Measurements from ENCODE around the gene RGS7. TPM values are rescaled to one million over a fixed set of nuclear protein-coding genes. Genes with fewer than 3 reads are reported as not detected.

Gene RGS7
- total and polyA plus RNA-seq, 2 experiments from 2014 or later, result 0.32 to 1.7 TPM

- in situ Hi-C loops (cut with MboI), result no loop called here
- Histone ChIP-seq H2AFZ (0 out of 2 replicates have a peak overlapping the region, but pooled peaks have one; percentile 5), H3K9ac (no peak overlapping the region), H3K36me3 (ENCODE audit: low read depth) (no peaks in the 10 kb centered on the region), H3K4me3 (no peak overlapping the region), H3K79me2 (ENCODE audit: insufficient read depth) (no peaks in the 10 kb centered on the region), H3K9me3 (ENCODE audit: low read depth) (no peaks in the 10 kb centered on the region), H3K4me1 (ENCODE audit: insufficient read depth) (no peaks in the 10 kb centered on the region), H3K9me2 (ENCODE audit: insufficient read depth) (no peaks in the 10 kb centered on the region), H3K27me3 (replicated peaks; ENCODE audit: insufficient read depth) (0 out of 2 replicates have a peak, but pooled peaks cover 2% of the 10 kb centered on the region), H4K20me1 (ENCODE audit: insufficient read depth) (no peaks in the 10 kb centered on the region), H3F3A (ENCODE audit: insufficient read depth) (no peaks in the 10 kb centered on the region), H3K27ac (no peak overlapping the region), H3K4me2 (ENCODE audit: unreplicated experiment) (no peak overlapping the region)
- DNase-seq, result peak; percentile 1
- 2% methylated on average over 11 of the region's 11 CpGs for WGBS, 2 experiments (ENCODE audit: low coverage in 1 of 2, low lambda C conversion rate in 2 of 2, missing lambda C conversion rate in 2 of 2)
- TF ChIP-seq EZH2 (IDR thresholded peaks at IDR 0.05; ENCODE audit: insufficient read depth, poor library complexity, severe bottlenecking) (no peak), EZH2phosphoT487 (IDR thresholded peaks at IDR 0.05; ENCODE audit: insufficient read depth, low read depth) (no peak)
Observed at GRCh38 chr1:241077386-241078147, 279.4 kb downstream of the RGS7 start.

- in situ Hi-C loops (cut with MboI), result no loop called here
- no peaks in the 10 kb centered on the region for H3K36me3 ChIP-seq (ENCODE audit: low read depth)
- H3K4me1 ChIP-seq (ENCODE audit: insufficient read depth), result no peaks in the 10 kb centered on the region
- no peak overlapping the region for H2AFZ ChIP-seq
- H3K4me2 ChIP-seq (ENCODE audit: unreplicated experiment), result no peak overlapping the region
- H3K4me3 ChIP-seq, result no peak overlapping the region
- H4K20me1 ChIP-seq (ENCODE audit: insufficient read depth), result no peaks in the 10 kb centered on the region
- H3F3A ChIP-seq (ENCODE audit: insufficient read depth), result no peaks in the 10 kb centered on the region
- H3K9ac ChIP-seq, result no peak overlapping the region
- TF ChIP-seq EZH2 (IDR thresholded peaks at IDR 0.05; ENCODE audit: insufficient read depth, poor library complexity, severe bottlenecking), result no peak
- TF ChIP-seq EZH2phosphoT487 (IDR thresholded peaks at IDR 0.05; ENCODE audit: insufficient read depth, low read depth), result no peak
- whole genome bisulfite sequencing, 2 experiments (ENCODE audit: low coverage in 1 of 2, low lambda C conversion rate in 2 of 2, missing lambda C conversion rate in 2 of 2), result 5 to 7% methylated on average over 6 of the region's 6 CpGs
- H3K27ac ChIP-seq, result no peak overlapping the region
- H3K79me2 ChIP-seq (ENCODE audit: insufficient read depth), result no peaks in the 10 kb centered on the region
- no peaks in the 10 kb centered on the region for H3K9me2 ChIP-seq (ENCODE audit: insufficient read depth)
- no peak for DNase-seq
- no peaks in the 10 kb centered on the region for H3K9me3 ChIP-seq (ENCODE audit: low read depth)
- 0 out of 2 replicates have a peak, but pooled peaks cover 2% of the 10 kb centered on the region for H3K27me3 ChIP-seq (replicated peaks; ENCODE audit: insufficient read depth)
Observed at GRCh38 chr1:241074507-241074906, 282.5 kb downstream of the RGS7 start.

DNA sequence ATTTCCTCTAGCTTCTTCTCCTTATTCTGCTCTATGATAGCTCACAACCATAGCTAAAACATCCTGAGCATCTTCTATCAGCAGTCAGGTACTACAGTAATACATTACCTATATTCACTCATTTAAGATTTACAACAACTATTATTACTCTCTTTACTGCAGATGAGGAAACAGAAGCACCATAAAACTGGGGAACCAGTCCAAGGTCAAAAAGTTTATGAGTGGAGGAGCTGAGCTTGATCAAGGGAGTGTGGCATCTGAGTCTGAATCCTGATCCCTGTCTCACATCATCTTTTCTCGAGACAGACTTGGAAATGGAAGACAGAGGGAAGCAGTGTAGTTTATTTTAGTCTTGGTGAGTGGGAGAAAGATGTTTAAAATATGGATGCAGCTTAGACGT, 288.6 kb downstream of the RGS7 start:
- Histone ChIP-seq H3K4me1 (ENCODE audit: insufficient read depth) (no peaks in the 10 kb centered on the region), H3K4me2 (ENCODE audit: unreplicated experiment) (no peak overlapping the region), H4K20me1 (ENCODE audit: insufficient read depth) (no peaks in the 10 kb centered on the region), H3F3A (ENCODE audit: insufficient read depth) (no peaks in the 10 kb centered on the region), H2AFZ (no peak overlapping the region), H3K36me3 (ENCODE audit: low read depth) (no peaks in the 10 kb centered on the region), H3K27ac (no peak overlapping the region), H3K9me3 (ENCODE audit: low read depth) (no peaks in the 10 kb centered on the region), H3K9me2 (ENCODE audit: insufficient read depth) (no peaks in the 10 kb centered on the region), H3K9ac (no peak overlapping the region), H3K27me3 (replicated peaks; ENCODE audit: insufficient read depth) (no peaks in the 10 kb centered on the region), H3K79me2 (ENCODE audit: insufficient read depth) (no peaks in the 10 kb centered on the region), H3K4me3 (no peak overlapping the region)
- DNase-seq, result no peak
- no peak for TF ChIP-seq EZH2 (IDR thresholded peaks at IDR 0.05; ENCODE audit: insufficient read depth, poor library complexity, severe bottlenecking)
- TF ChIP-seq EZH2phosphoT487 (IDR thresholded peaks at IDR 0.05; ENCODE audit: insufficient read depth, low read depth), result no peak
- in situ Hi-C loops (cut with MboI), result no loop called here
- 21 to 33% methylated on average over 2 of the region's 2 CpGs for WGBS, 2 experiments (ENCODE audit: low coverage in 1 of 2, low lambda C conversion rate in 2 of 2, missing lambda C conversion rate in 2 of 2)

GRCh38 chr1:241063276-241063675, 293.7 kb downstream of the RGS7 start:
- no peaks in the 10 kb centered on the region for H3K36me3 ChIP-seq (ENCODE audit: low read depth)
- H3K27ac ChIP-seq, result no peak overlapping the region
- no peaks in the 10 kb centered on the region for H3K4me1 ChIP-seq (ENCODE audit: insufficient read depth)
- H3K9me2 ChIP-seq (ENCODE audit: insufficient read depth), result no peaks in the 10 kb centered on the region
- in situ Hi-C loops (cut with MboI), result no loop called here
- H3K9ac ChIP-seq, result no peak overlapping the region
- H3K79me2 ChIP-seq (ENCODE audit: insufficient read depth), result no peaks in the 10 kb centered on the region
- TF ChIP-seq EZH2phosphoT487 (IDR thresholded peaks at IDR 0.05; ENCODE audit: insufficient read depth, low read depth), result no peak
- no peak for TF ChIP-seq EZH2 (IDR thresholded peaks at IDR 0.05; ENCODE audit: insufficient read depth, poor library complexity, severe bottlenecking)
- H3K9me3 ChIP-seq (ENCODE audit: low read depth), result no peaks in the 10 kb centered on the region
- no peaks in the 10 kb centered on the region for H3F3A ChIP-seq (ENCODE audit: insufficient read depth)
- no peaks in the 10 kb centered on the region for H4K20me1 ChIP-seq (ENCODE audit: insufficient read depth)
- no peak overlapping the region for H2AFZ ChIP-seq
- 29 to 30% methylated on average over 5 of the region's 5 CpGs for WGBS, 2 experiments (ENCODE audit: low coverage in 1 of 2, low lambda C conversion rate in 2 of 2, missing lambda C conversion rate in 2 of 2)
- no peak for DNase-seq
- no peaks in the 10 kb centered on the region for H3K27me3 ChIP-seq (replicated peaks; ENCODE audit: insufficient read depth)
- H3K4me2 ChIP-seq (ENCODE audit: unreplicated experiment), result no peak overlapping the region
- no peak overlapping the region for H3K4me3 ChIP-seq

Measured in GM23248 (cell line).